HepG2 (cell line): ENCODE data around the gene SETD3. TPM values are rescaled to one million over a fixed set of nuclear protein-coding genes. Genes with fewer than 3 reads are reported as not detected.

Source experiments
- ATAC-seq: fragments of 200-7000 bp; cut with Tn5 transposase; 3 replicates; pipeline ENCODE4 v1.9.1; 2020; ENCODE audit warnings: mild to moderate bottlenecking, moderate library complexity
- BruUV-seq: library from RNA; stranded (reverse); fragments of 400-500 nt; replicated peaks from 2 replicates; lab custom pipeline; 2021; lab: Mats Ljungman, UMichigan
- CTCF ChIA-PET: fragments of 300-600 bp; formaldehyde crosslinking; extraction: SDS; loops from one replicate; lab custom pipeline; 2021; ENCODE audit warnings: low total read pairs, inconsistent platforms, low intra/inter-chr PET ratio; lab: Yijun Ruan, JAX
- POLR2A ChIA-PET: fragments of 350-600 bp; sonication (Branson Sonifier 250); formaldehyde crosslinking; loops from one replicate; lab custom pipeline; 2020; ENCODE audit warnings: antibody characterized with exemption, inconsistent platforms; lab: Yijun Ruan, JAX
- DNase-seq: peaks from one replicate; pipeline ENCODE4 v3.0.0-alpha.2; 2015; ENCODE audit warnings: low spot score
- FAIRE-seq: peaks from 3 replicates; lab custom pipeline; 2011; peaks lifted over from hg19 to GRCh38; lab: Jason Lieb, UNC
- H2AFZ ChIP-seq: one replicate; pipeline ENCODE4 v1.6.1; 2011; ENCODE audit warnings: low read length, inconsistent platforms
- H3K27ac ChIP-seq: fragments of 300-600 bp; 3 replicates; pipeline ENCODE4 v1.8.0; 2011; ENCODE audit warnings: mixed run types, mild to moderate bottlenecking, mixed read lengths, low read length, inconsistent platforms; ENCODE audit not compliant: insufficient read depth; ENCODE audit errors: extremely low read length
- H3K27me3 ChIP-seq, 2 experiments: fragments of 200-600 bp in 1 of 2; 2 replicates in 1 of 2; 3 replicates in 1 of 2; pipeline versions ENCODE4 v1.6.0 to v1.8.0; 2011; ENCODE audit warnings: low read length in 2 of 2, mild to moderate bottlenecking in 2 of 2, moderate library complexity in 2 of 2, inconsistent platforms in 1 of 2; ENCODE audit not compliant: insufficient read depth in 2 of 2, control insufficient read depth in 1 of 2
- H3K36me3 ChIP-seq, 2 experiments: fragments of 200-600 bp in 1 of 2; replicated peaks in 1 of 2; 2 replicates in 1 of 2; 3 replicates in 1 of 2; pipeline versions ENCODE4 v1.5.1 to v1.8.0; 2011; ENCODE audit warnings: low read length in 2 of 2, inconsistent platforms in 1 of 2; ENCODE audit not compliant: insufficient read depth in 2 of 2, control insufficient read depth in 1 of 2
- H3K4me1 ChIP-seq: 2 replicates; pipeline ENCODE4 v1.5.1; 2012; ENCODE audit warnings: low read length, inconsistent platforms; ENCODE audit not compliant: insufficient read depth
- H3K4me2 ChIP-seq: 2 replicates; pipeline ENCODE4 v1.6.0; 2011; ENCODE audit warnings: low read depth, low read length, inconsistent platforms
- H3K4me3 ChIP-seq, 3 experiments: fragments of 200-600 bp in 1 of 3; sonication (generic), shearing (Covaris generic) in 1 of 3; replicated peaks in 1 of 3; 2 replicates each; pipeline ENCODE4 v1.5.1; 2011 to 2016; ENCODE audit warnings: low read length in 3 of 3, inconsistent platforms in 2 of 3, low read depth in 2 of 3, mild to moderate bottlenecking in 2 of 3, control low read depth in 1 of 3, mixed read lengths in 1 of 3; ENCODE audit not compliant: insufficient read depth in 1 of 3
- H3K79me2 ChIP-seq: one replicate; pipeline ENCODE4 v1.6.1; 2011; ENCODE audit warnings: low read length, inconsistent platforms; ENCODE audit not compliant: insufficient read depth
- H3K9ac ChIP-seq: 2 replicates; pipeline ENCODE4 v1.6.0; 2011; ENCODE audit warnings: mild to moderate bottlenecking, low read depth, low read length, inconsistent platforms; ENCODE audit not compliant: insufficient read depth
- H3K9me3 ChIP-seq: 2 replicates; pipeline ENCODE4 v1.5.1; 2012; ENCODE audit warnings: mild to moderate bottlenecking, low read length
- H4K20me1 ChIP-seq: 2 replicates; pipeline ENCODE4 v1.6.0; 2011; ENCODE audit warnings: inconsistent platforms, mild to moderate bottlenecking, low read length, moderate library complexity; ENCODE audit not compliant: insufficient read depth
- HIC2 ChIP-seq: sonication (generic); formaldehyde crosslinking; IDR thresholded peaks from 2 replicates; pipeline ENCODE4 v1.9.0; 2022; ENCODE audit warnings: low read depth, missing genetic modification reagents
- LRRFIP1 ChIP-seq: sonication (generic); formaldehyde crosslinking; conservative IDR thresholded peaks from 2 replicates; pipeline ENCODE4 v1.4.0; 2020; ENCODE audit warnings: missing genetic modification reagents
- MED1 ChIP-seq: sonication (generic); formaldehyde crosslinking; IDR thresholded peaks from 2 replicates; pipeline ENCODE4 v1.4.0; 2020; ENCODE audit warnings: missing genetic modification reagents
- RBFOX2 ChIP-seq: fragments of 200-400 bp; formaldehyde crosslinking; IDR thresholded peaks from 2 replicates; pipeline ENCODE4 v1.6.1; 2017; ENCODE audit warnings: low read depth, mild to moderate bottlenecking, low read length
- SMAD9 ChIP-seq: sonication (generic); formaldehyde crosslinking; IDR thresholded peaks from 2 replicates; pipeline ENCODE4 v1.5.1; 2020; ENCODE audit warnings: mild to moderate bottlenecking, missing genetic modification reagents
- ZNF101 ChIP-seq: sonication (generic); formaldehyde crosslinking; IDR thresholded peaks from 2 replicates; pipeline ENCODE4 v1.4.0; 2020; ENCODE audit warnings: mild to moderate bottlenecking, low read depth, missing genetic modification reagents, borderline replicate concordance
- ZNF24 ChIP-seq: fragments of 450-650 bp; IDR thresholded peaks from 2 replicates; pipeline ENCODE4 v1.6.1; 2017; ENCODE audit warnings: antibody characterized with exemption, mild to moderate bottlenecking
- ZNF317 ChIP-seq: sonication (generic); formaldehyde crosslinking; IDR thresholded peaks from 2 replicates; pipeline ENCODE4 v1.5.0; 2020; ENCODE audit warnings: mild to moderate bottlenecking, missing genetic modification reagents
- ZNF34 ChIP-seq: sonication (generic); formaldehyde crosslinking; IDR thresholded peaks from 2 replicates; pipeline ENCODE4 v1.4.0; 2020; ENCODE audit warnings: mild to moderate bottlenecking, missing genetic modification reagents, borderline replicate concordance
- ZNF451 ChIP-seq: sonication (generic); formaldehyde crosslinking; IDR thresholded peaks from 2 replicates; pipeline ENCODE4 v1.5.0; 2020; ENCODE audit warnings: mild to moderate bottlenecking, missing genetic modification reagents
- ZNF576 ChIP-seq: sonication (generic); formaldehyde crosslinking; IDR thresholded peaks from 2 replicates; pipeline ENCODE4 v1.4.0; 2020; ENCODE audit warnings: mild to moderate bottlenecking, missing genetic modification reagents
- ZNF775 ChIP-seq: sonication (generic); formaldehyde crosslinking; IDR thresholded peaks from 2 replicates; pipeline ENCODE4 v1.4.0; 2020; ENCODE audit warnings: missing genetic modification reagents, mild to moderate bottlenecking, moderate library complexity, borderline replicate concordance
- ZSCAN12 ChIP-seq: sonication (generic); formaldehyde crosslinking; IDR thresholded peaks from 2 replicates; pipeline ENCODE4 v1.9.0; 2021; ENCODE audit warnings: mild to moderate bottlenecking, missing genetic modification reagents
- WGBS: methylation state at CpG from one replicate; pipeline ENCODE4 v1.1.6; 2017; ENCODE audit warnings: low lambda C conversion rate; 5-methylcytosine and 5-hydroxymethylcytosine counted together
- in situ Hi-C: cut with HindIII; loops from 2 replicates; pipeline ENCODE4 v1.10.0; 2017; ENCODE audit warnings: low pct_unique_long_range_greater_than_20kb; ENCODE audit not compliant: extremely low pct_ligation_motif_present
- intact Hi-C: fragments of 100-400 bp; cut with micrococcal nuclease; formaldehyde crosslinking; loops from one replicate; pipeline ENCODE4 v1.10.0; 2022; ENCODE audit not compliant: unreplicated experiment
- polyA plus RNA-seq, 8 experiments: library from polyadenylated mRNA; depleted of rRNA in 3 of 8; stranded (reverse) in 7 of 8; unstranded in 1 of 8; fragments of >200 nt; fragmentation: Illumina TruSeq in 4 of 8; extraction: Trizol in 4 of 8; gene quantifications; 2 replicates each; pipeline versions ENCODE4 v1.2.1 to v1.2.3, GENCODE V29; 2011 to 2016; ENCODE audit warnings: low read depth in 4 of 8, missing spikeins in 1 of 8, mixed read lengths in 1 of 8; ENCODE audit not compliant: insufficient read depth in 1 of 8
- total RNA-seq, 5 experiments: library from RNA; depleted of rRNA; stranded (reverse); fragments of >200 nt; fragmentation: Illumina TruSeq; extraction: Trizol; gene quantifications; 2 replicates each; pipeline ENCODE4 v1.2.3, GENCODE V29; 2016; ENCODE audit warnings: low read depth in 1 of 5
- TF ChIP-seq, protein P1 (sequence below): sonication (generic); formaldehyde crosslinking; conservative IDR thresholded peaks from 2 replicates; pipeline ENCODE4 v1.4.0; 2020; ENCODE audit warnings: missing genetic modification reagents

The SETD3 gene
- total and polyA plus RNA-seq, 2 of the 13 experiments (the other 11 are each of a cell fraction or from before 2014, with no cell fraction given), result 30.3 to 67.1 TPM

DNA sequence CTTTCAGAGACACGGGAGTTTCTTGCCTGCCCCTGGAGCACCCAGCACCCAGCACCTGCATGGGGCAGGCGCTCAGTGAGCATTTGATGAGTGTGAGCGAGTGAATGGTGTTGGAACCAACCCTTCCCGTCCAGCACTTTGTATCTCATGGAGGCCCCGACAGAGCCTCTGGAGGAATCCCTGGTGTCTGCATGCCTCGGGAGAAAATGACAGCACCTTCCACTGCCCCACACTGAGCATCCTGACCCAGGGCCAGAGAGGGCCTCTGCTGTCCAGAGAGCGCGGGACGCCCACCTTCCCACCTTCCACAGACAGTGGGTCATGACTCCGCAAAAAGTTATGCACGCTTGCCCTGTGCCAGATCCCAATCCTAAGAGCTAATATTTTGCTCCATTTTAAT is 105.7 kb downstream of the SETD3 start (continued):
- TF ChIP-seq ZSCAN12 (CRISPR knock-in tag), result no peak

DNA sequence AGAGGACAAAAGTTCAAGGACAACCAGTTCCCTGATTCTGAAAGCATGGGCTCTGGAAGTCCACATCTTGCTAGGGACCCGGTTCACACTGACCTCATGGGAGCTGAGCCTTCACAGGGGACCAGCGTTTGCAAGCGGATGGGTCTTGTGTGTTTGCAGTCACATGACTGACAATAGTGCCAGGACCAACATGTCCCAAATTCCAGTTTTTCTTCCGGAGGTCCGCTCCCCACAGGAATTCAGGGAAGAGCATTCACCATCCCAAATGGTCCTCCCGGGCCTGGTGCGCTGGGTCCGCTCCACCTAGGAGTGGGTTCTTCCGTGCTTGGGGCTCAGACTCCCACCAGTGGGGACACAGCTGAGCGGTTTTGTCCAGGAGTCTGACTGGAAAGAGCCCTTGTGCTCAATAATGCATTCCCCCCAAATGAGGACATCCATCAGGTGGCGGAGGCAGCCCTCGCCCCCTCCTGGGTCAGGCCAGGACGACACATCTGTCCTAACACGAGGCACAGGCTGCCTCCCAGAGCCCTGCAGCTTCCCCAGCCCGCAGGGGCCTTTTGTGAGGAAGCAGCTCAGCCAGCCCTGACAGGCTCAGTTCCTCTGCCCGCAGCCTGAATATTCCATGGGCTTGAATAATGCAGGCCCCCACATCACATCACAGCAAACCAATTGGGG is 116.9 kb downstream of the SETD3 start:
- no peak for TF ChIP-seq SMAD9
- TF ChIP-seq, protein P1, sequence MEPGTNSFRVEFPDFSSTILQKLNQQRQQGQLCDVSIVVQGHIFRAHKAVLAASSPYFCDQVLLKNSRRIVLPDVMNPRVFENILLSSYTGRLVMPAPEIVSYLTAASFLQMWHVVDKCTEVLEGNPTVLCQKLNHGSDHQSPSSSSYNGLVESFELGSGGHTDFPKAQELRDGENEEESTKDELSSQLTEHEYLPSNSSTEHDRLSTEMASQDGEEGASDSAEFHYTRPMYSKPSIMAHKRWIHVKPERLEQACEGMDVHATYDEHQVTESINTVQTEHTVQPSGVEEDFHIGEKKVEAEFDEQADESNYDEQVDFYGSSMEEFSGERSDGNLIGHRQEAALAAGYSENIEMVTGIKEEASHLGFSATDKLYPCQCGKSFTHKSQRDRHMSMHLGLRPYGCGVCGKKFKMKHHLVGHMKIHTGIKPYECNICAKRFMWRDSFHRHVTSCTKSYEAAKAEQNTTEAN (CRISPR knock-in tag), result no peak
- no peak for TF ChIP-seq ZNF451 (CRISPR knock-in tag)
- TF ChIP-seq ZNF24, result no peak
- no peak for TF ChIP-seq ZNF34
- no peak for TF ChIP-seq RBFOX2
- no peak for TF ChIP-seq ZNF576 (CRISPR knock-in tag)
- no peak for TF ChIP-seq ZNF101 (CRISPR knock-in tag)
- no peak for TF ChIP-seq MED1 (CRISPR knock-in tag)
- TF ChIP-seq ZNF317, result no peak
- no peak for TF ChIP-seq LRRFIP1 (CRISPR knock-in tag)
- no peak for TF ChIP-seq HIC2 (CRISPR knock-in tag)
- no peak for TF ChIP-seq ZNF775
- no peaks in the 10 kb centered on the region for H3K4me1 ChIP-seq
- intact Hi-C loops (no loop called here), in situ Hi-C loops (no loop called here)
- ChIA-PET CTCF (no interaction called here), POLR2A (no interaction called here)
- no peaks in the 10 kb centered on the region for H4K20me1 ChIP-seq
- H3K4me3 ChIP-seq, result no peak overlapping the region
- 44% methylated on average over 4 of the region's 16 CpGs for WGBS
- no peak overlapping the region for H3K27ac ChIP-seq
- 0 out of 5 replicates have a peak, but pooled peaks cover 0 to 6% of the 10 kb centered on the region in 2 experiments for H3K27me3 ChIP-seq
- no peaks in the 10 kb centered on the region for H3K9me3 ChIP-seq
- FAIRE-seq, result no peak
- no peak for DNase-seq
- no peaks in the 10 kb centered on the region for H3K36me3 ChIP-seq
- H3K9ac ChIP-seq, result no peak overlapping the region
- H2AFZ ChIP-seq, result no peak overlapping the region
- no TSS peak for BruUV-seq
- no peaks in the 10 kb centered on the region for H3K79me2 ChIP-seq
- peak; percentile 54 for ATAC-seq
- no peak overlapping the region for H3K4me2 ChIP-seq
